ENCODE results near the gene ZNF678.
"Not testable (repeated sequence)": the region's sequence is repeated elsewhere in the genome, so short reads cannot be mapped to it uniquely, and the experiment has no call there.

The ZNF678 gene

DNA sequence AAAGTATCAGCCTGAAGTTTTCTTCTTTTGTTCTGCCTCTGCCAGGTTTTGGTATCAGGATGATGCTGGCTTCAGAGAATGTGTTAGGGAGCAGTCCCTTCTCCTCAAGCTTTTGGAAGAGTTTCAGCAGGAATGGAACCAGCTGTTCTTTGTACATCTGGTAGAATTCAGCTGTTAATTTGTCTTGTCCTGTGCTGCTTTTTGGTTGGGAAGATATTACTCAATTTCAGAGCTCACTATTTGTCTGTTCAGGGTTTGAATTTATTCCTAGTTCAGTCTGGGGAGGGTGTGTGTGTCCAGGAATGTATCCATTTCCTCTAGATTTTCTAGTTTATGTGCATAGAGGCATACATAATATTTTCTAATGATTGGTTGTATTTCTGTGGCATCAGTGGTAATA lies 12.8 kb downstream of the ZNF678 start:
- no peaks in the 10 kb centered on the region for H3K36me3 ChIP-seq
- no peak overlapping the region for H3K4me3 ChIP-seq (ENCODE audit: low read depth, low read length)
- H3K9me3 ChIP-seq (ENCODE audit: severe bottlenecking): no peaks in the 10 kb centered on the region
- no peak for TF ChIP-seq CTCF (IDR thresholded peaks at IDR 0.05; ENCODE audit: low read depth, low read length)
- no peaks in the 10 kb centered on the region for H3K27me3 ChIP-seq (ENCODE audit: insufficient read depth, low read depth, severe bottlenecking)
- H3K27ac ChIP-seq: no peak overlapping the region
- DNase-seq: no peak

DNA sequence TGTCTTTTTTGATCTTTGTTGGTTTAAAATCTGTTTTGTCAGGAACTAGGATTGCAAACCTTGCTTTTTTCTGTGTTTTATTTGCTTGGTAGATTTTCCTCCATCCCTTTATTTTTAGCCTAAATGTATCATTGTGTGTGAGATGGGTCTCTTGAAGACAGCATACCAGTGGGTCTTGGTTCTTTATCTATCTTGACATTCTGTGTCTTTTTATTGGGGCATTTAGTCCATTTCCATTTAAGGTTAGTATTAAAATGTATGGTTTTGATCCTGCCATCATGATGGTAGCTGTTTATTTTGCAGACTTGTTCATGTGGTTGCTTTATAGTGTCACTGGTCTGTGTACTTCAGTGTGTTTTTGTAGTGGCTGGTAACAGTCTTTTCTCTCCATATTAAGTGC lies 14.1 kb downstream of the ZNF678 start:
- H3K36me3 ChIP-seq: no peaks in the 10 kb centered on the region
- H3K27ac ChIP-seq: no peak overlapping the region
- TF ChIP-seq CTCF (IDR thresholded peaks at IDR 0.05; ENCODE audit: low read depth, low read length): no peak
- no peaks in the 10 kb centered on the region for H3K27me3 ChIP-seq (ENCODE audit: insufficient read depth, low read depth, severe bottlenecking)
- H3K4me3 ChIP-seq (ENCODE audit: low read depth, low read length): no peak overlapping the region
- DNase-seq: no peak
- H3K9me3 ChIP-seq (ENCODE audit: severe bottlenecking): no peaks in the 10 kb centered on the region

- Histone ChIP-seq H3K4me3 (ENCODE audit: low read depth, low read length) (no peak overlapping the region), H3K36me3 (no peaks in the 10 kb centered on the region), H3K27ac (no peak overlapping the region), H3K9me3 (ENCODE audit: severe bottlenecking) (no peaks in the 10 kb centered on the region), H3K27me3 (ENCODE audit: insufficient read depth, low read depth, severe bottlenecking) (no peaks in the 10 kb centered on the region)
- TF ChIP-seq CTCF (IDR thresholded peaks at IDR 0.05; ENCODE audit: low read depth, low read length): no peak
- no peak for DNase-seq
These were observed 20.0 kb downstream of the ZNF678 start for GRCh38 chr1:227583354-227583753.

DNA sequence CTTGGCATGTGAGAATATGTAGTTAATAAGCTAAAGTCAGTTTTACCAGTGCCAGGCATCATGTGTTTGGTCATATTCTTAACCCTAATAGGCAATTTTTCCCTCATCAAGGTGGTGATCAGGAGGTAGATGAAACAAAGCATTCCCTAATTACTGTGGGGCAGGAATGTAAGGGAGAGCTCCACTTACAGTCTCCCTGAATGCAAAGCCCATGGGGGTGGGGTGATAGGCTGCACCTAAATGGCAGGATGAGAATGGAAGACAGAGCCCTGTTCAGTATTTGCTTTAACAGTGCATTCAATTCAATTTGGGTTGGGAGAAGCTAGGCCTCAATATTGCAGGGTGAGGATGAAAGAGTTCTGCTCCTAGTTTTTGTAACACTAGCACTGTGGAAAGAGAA lies 23.4 kb downstream of the ZNF678 start:
- no peak for TF ChIP-seq CTCF (IDR thresholded peaks at IDR 0.05; ENCODE audit: low read depth, low read length)
- Histone ChIP-seq H3K27ac (no peak overlapping the region), H3K36me3 (no peaks in the 10 kb centered on the region), H3K9me3 (ENCODE audit: severe bottlenecking) (no peaks in the 10 kb centered on the region), H3K4me3 (ENCODE audit: low read depth, low read length) (no peak overlapping the region), H3K27me3 (ENCODE audit: insufficient read depth, low read depth, severe bottlenecking) (no peaks in the 10 kb centered on the region)
- no peak for DNase-seq

DNA sequence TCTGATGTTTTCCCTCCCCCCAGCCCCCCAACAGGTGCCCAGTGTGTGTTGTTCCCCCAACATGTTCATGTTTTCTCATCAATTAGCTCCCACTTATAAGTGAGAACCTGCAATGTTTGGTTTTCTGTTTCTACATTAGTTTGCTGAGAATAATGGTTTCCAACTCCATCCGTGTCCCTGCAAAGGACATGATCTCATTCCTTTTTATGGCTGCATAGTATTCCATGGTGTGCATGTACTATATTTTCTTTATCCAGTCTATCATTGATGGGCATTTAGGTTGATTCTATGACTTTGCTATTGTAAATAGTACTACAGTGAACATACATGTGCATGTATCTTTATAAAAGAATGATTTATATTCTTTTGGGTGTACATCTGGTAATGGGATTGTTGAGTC lies 24.6 kb downstream of the ZNF678 start:
- Histone ChIP-seq H3K9me3 (ENCODE audit: severe bottlenecking) (no peaks in the 10 kb centered on the region), H3K36me3 (no peaks in the 10 kb centered on the region), H3K27ac (no peak overlapping the region), H3K4me3 (ENCODE audit: low read depth, low read length) (no peak overlapping the region), H3K27me3 (ENCODE audit: insufficient read depth, low read depth, severe bottlenecking) (no peaks in the 10 kb centered on the region)
- no peak for DNase-seq
- no peak for TF ChIP-seq CTCF (IDR thresholded peaks at IDR 0.05; ENCODE audit: low read depth, low read length)

DNA sequence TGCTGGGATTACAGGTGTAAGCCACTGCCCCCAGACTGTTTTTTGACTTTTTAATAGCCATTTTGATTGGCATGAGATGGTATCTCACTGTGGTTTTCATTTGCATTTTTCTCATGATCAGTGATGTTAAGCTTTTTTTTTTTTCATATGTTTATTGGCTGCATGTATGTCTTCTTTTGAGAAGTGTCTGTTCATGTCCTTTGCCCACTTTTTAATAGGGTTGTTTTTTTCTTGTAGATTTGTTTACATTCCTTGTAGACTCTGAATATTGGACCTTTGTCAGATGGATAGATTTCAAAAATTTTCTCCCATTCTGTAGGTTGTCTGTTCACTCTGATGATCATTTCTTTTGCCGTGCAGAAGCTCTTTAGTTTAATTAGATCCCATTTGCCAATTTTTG lies 25.4 kb downstream of the ZNF678 start:
- DNase-seq; H3K27me3 ChIP-seq (ENCODE audit: insufficient read depth, low read depth, severe bottlenecking); H3K36me3 ChIP-seq; H3K9me3 ChIP-seq (ENCODE audit: severe bottlenecking); H3K27ac ChIP-seq; H3K4me3 ChIP-seq (ENCODE audit: low read depth, low read length): not testable (repeated sequence)

DNA sequence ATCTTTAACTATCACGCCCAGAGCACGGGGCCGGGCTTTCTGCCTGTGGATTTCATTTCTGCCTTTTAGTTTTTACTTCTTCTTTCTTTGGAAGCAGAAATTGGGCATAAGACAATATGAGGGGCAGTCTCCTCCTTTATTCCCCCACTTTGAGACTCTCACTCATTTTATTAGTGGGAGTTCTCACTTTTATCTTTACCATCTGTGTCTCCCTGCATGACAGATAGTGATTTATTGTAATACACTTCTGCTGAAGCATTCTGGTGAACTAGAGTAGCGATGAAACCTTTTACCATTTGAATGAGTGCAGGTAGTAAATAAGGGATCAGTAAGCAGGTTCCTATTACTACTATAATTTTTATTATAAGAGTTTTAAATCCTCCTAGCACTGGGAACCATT lies 26.4 kb downstream of the ZNF678 start:
- not testable (repeated sequence) for H3K27me3 ChIP-seq (ENCODE audit: insufficient read depth, low read depth, severe bottlenecking); DNase-seq; H3K9me3 ChIP-seq (ENCODE audit: severe bottlenecking); H3K27ac ChIP-seq; H3K36me3 ChIP-seq; H3K4me3 ChIP-seq (ENCODE audit: low read depth, low read length)

DNA sequence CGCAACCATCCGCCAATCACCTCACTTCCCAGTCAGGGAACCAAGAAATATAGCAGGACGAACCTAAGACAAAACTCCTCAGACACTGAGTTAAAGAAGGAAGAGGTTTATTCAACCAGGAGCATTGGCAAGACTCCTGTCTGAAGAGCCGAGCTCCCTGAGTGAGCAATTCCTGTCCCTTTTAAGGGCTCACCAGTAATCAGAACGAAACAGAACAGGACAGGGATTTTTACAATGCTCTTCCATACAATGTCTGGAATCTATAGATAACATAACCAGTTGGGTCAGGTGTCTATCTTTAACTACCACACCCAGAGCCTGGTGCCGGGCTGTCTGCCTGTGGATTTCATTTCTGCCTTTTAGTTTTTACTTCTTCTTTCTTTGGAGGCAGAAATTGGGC lies 32.9 kb downstream of the ZNF678 start:
- H3K4me3 ChIP-seq (ENCODE audit: low read depth, low read length); H3K9me3 ChIP-seq (ENCODE audit: severe bottlenecking); H3K27ac ChIP-seq; H3K36me3 ChIP-seq; DNase-seq; H3K27me3 ChIP-seq (ENCODE audit: insufficient read depth, low read depth, severe bottlenecking): not testable (repeated sequence)

All from WERI-Rb-1 (cell line).